ENCODE measurements around the gene HAX1. TPM values are rescaled to one million over a fixed set of nuclear protein-coding genes. Genes with fewer than 3 reads are reported as not detected.

HAX1 gene
- total RNA-seq, 1 donor from 2014 or later, result 106 TPM

DNA sequence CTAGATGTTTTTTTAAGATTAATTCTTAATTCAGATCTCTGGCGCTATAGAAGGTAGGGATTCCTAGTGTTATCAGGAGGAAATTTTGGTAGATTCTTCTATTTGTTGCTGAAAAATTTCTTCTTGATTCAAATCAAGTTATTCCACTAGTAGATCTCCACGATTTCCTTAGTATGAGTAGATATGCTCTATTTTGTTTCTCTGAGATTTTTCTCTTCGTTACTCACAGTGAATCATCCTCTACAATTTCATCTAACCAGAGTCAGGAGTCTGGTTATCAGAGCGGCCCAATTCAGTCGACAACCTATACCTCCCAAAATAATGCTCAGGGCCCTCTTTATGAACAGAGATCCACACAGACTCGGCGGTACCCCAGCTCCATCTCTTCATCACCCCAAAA, 18.8 kb upstream of the HAX1 start:
- no peak for DNase-seq (ENCODE audit: low read depth)
- peaks cover 8% of the 10 kb centered on the region for H3K36me3 ChIP-seq (ENCODE audit: control insufficient read depth, insufficient read depth, low read length)
- TF ChIP-seq, protein P1, sequence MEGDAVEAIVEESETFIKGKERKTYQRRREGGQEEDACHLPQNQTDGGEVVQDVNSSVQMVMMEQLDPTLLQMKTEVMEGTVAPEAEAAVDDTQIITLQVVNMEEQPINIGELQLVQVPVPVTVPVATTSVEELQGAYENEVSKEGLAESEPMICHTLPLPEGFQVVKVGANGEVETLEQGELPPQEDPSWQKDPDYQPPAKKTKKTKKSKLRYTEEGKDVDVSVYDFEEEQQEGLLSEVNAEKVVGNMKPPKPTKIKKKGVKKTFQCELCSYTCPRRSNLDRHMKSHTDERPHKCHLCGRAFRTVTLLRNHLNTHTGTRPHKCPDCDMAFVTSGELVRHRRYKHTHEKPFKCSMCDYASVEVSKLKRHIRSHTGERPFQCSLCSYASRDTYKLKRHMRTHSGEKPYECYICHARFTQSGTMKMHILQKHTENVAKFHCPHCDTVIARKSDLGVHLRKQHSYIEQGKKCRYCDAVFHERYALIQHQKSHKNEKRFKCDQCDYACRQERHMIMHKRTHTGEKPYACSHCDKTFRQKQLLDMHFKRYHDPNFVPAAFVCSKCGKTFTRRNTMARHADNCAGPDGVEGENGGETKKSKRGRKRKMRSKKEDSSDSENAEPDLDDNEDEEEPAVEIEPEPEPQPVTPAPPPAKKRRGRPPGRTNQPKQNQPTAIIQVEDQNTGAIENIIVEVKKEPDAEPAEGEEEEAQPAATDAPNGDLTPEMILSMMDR (IDR thresholded peaks at IDR 0.05; ENCODE audit: insufficient read depth, low read length, poor library complexity, severe bottlenecking), result no peak
- no peaks in the 10 kb centered on the region for H3K27me3 ChIP-seq (ENCODE audit: control insufficient read depth, insufficient read depth, low read length)
- no peak overlapping the region for H3K4me3 ChIP-seq (ENCODE audit: low read depth, low read length)

DNA sequence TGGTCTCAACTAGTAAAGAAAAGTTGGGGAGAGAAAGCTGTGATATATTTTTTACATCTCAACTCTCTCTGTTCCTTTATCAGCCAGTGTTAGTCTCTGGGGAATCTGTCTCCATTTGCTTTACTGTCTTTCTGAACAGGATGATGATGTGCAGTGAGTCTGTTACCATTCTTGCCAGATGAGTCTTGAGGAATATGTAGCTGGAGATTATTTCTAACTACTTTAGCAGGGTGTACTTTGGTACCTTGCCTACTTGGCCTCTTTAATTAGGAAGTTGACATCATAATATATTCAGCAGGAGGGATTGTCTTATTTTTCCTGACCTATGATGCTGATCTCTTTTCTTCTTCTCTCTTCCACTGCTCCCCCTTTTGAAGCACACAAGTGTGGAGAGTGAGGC, 15.7 kb upstream of the HAX1 start:
- H3K4me3 ChIP-seq (ENCODE audit: low read depth, low read length), result no peak overlapping the region
- TF ChIP-seq, protein P1 (IDR thresholded peaks at IDR 0.05; ENCODE audit: insufficient read depth, low read length, poor library complexity, severe bottlenecking), result no peak
- H3K36me3 ChIP-seq (ENCODE audit: control insufficient read depth, insufficient read depth, low read length), result peaks cover 8% of the 10 kb centered on the region
- no peak for DNase-seq (ENCODE audit: low read depth)
- H3K27me3 ChIP-seq (ENCODE audit: control insufficient read depth, insufficient read depth, low read length), result no peaks in the 10 kb centered on the region

DNA sequence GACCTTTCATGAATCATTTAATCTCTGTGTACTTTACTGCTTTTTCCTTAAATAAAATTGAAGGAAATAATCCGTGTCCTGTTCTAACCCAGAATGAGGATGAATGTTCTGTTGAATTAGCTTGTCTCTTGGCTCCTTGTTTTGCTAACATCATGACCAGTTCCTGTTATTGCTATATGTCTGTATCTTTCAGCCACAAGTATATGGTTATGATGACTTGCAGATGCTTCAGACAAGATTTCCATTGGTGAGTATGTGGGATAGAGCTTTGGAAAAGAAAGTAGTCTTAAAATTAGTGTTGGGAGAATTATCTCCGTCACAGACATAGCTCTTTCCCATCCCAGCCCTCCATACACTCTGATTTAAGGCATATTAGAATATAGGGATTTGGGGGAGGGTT, 13.6 kb upstream of the HAX1 start:
- H3K36me3 ChIP-seq (ENCODE audit: control insufficient read depth, insufficient read depth, low read length), result peaks cover 9% of the 10 kb centered on the region
- no peak overlapping the region for H3K4me3 ChIP-seq (ENCODE audit: low read depth, low read length)
- H3K27me3 ChIP-seq (ENCODE audit: control insufficient read depth, insufficient read depth, low read length), result no peaks in the 10 kb centered on the region
- TF ChIP-seq, protein P1 (IDR thresholded peaks at IDR 0.05; ENCODE audit: insufficient read depth, low read length, poor library complexity, severe bottlenecking), result no peak
- no peak for DNase-seq (ENCODE audit: low read depth)

DNA sequence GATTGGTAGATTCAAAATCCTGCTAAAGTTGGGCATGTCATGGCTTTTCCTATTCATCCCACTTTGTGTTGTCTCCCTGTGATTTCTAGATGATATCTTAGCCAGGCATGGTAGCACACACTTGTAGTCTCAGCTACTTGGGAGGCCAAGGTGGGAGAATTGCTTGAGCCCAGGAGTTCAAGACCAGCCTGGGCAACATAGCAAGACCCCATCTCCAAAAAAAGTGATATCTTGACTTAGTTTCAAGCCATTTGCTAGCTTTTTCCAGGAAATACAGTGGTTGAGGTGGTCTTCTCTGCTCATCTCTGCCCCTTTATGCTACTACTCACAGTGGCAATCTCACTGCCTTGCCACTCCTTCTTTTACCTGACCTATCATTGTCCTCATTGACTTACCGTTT, 12.3 kb upstream of the HAX1 start:
- H3K27me3 ChIP-seq (ENCODE audit: control insufficient read depth, insufficient read depth, low read length), result no peaks in the 10 kb centered on the region
- TF ChIP-seq, protein P1 (IDR thresholded peaks at IDR 0.05; ENCODE audit: insufficient read depth, low read length, poor library complexity, severe bottlenecking), result no peak
- DNase-seq (ENCODE audit: low read depth), result no peak
- peaks cover 9% of the 10 kb centered on the region for H3K36me3 ChIP-seq (ENCODE audit: control insufficient read depth, insufficient read depth, low read length)
- no peak overlapping the region for H3K4me3 ChIP-seq (ENCODE audit: low read depth, low read length)

DNA sequence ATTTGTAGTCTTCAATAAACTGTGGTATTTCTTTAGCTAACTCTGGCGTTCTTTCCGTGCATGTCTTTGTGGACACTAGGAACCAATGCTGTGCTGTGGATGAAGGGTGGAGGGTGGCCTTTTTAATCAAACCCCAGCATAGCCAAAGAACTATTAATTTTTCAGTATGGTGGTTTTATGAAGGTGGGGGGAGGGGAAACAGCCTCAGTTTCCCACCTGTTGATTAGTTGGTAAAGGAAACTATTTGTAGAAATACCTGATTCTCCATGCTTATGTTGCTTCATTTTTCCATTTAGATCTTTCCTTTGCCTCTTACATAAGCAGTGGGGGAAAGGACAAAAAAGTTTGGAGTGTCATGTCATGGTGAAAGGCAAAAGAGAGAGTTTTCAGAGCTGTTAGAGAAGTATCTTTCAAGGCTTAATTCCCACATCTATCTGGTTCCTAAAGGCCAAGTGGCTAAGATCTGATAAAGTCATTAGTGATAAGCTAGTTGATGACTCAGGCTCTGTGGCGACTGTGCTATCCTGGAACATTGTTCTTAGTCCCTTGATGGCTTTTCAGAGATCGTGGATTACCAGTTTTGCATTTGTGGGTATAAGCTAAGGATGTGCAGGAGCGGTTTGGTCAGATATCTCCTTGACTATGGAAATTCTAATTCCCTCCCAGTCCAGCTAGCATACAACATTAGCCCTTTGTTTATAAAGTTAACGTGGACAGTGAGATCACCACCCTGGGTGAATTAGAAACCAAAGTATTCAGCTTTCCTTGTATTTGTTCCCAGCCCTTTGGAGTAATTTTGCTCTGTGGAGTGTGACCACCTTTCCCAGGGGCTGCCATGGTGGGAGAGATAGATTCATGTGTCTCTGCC, 8.7 kb upstream of the HAX1 start:
- Histone ChIP-seq H3K4me3 (ENCODE audit: low read depth, low read length) (no peak overlapping the region), H3K36me3 (ENCODE audit: control insufficient read depth, insufficient read depth, low read length) (peaks cover 5% of the 10 kb centered on the region), H3K27me3 (ENCODE audit: control insufficient read depth, insufficient read depth, low read length) (no peaks in the 10 kb centered on the region)
- TF ChIP-seq, protein P1 (IDR thresholded peaks at IDR 0.05; ENCODE audit: insufficient read depth, low read length, poor library complexity, severe bottlenecking), result no peak
- no peak for DNase-seq (ENCODE audit: low read depth)

DNA sequence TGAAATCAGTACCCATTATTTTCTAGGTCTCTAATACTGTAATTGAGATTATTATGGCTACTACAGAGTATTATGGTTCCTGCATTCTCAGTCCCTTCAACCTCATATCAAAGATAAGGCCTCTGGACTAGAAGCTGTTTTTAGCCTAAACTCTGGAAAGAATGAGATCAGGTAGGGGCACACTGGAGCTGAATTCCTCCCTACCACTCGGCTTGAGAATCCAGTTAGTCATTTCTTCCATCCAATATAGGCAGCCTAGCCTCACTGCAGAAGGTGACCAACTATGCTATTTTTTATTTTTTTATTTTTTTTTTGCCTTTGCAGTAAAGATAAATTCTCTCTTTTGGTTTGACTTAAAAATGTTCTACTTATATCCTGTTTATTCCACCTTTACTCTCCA, 8.0 kb upstream of the HAX1 start:
- no peak for DNase-seq (ENCODE audit: low read depth)
- Histone ChIP-seq H3K27me3 (ENCODE audit: control insufficient read depth, insufficient read depth, low read length) (no peaks in the 10 kb centered on the region), H3K4me3 (ENCODE audit: low read depth, low read length) (no peak overlapping the region), H3K36me3 (ENCODE audit: control insufficient read depth, insufficient read depth, low read length) (peaks cover 5% of the 10 kb centered on the region)
- TF ChIP-seq, protein P1 (IDR thresholded peaks at IDR 0.05; ENCODE audit: insufficient read depth, low read length, poor library complexity, severe bottlenecking), result no peak

Data from kidney epithelial cell (primary cell).